B cell (primary cell): Measurements from ENCODE around the gene DEFB124. TPM values are rescaled to one million over a fixed set of nuclear protein-coding genes. Genes with fewer than 3 reads are reported as not detected.

Experiments used
- ATAC-seq: fragments of 200-7000 bp; cut with Tn5 transposase; one replicate; pipeline ENCODE4 v1.10.0; 2021; ENCODE audit warnings: low read depth, mild to moderate bottlenecking, moderate number of reproducible peaks, moderate library complexity
- CTCF ChIA-PET: fragments of 350-600 bp; sonication (Branson Sonifier 250); formaldehyde crosslinking; loops from one replicate; lab custom pipeline; 2021; ENCODE audit warnings: antibody characterized with exemption, inconsistent platforms; lab: Charles Lee
- POLR2A ChIA-PET: fragments of 350-600 bp; sonication (Branson Sonifier 250); formaldehyde crosslinking; loops from one replicate; lab custom pipeline; 2021; ENCODE audit warnings: antibody characterized with exemption; lab: Charles Lee
- DNase-seq: peaks from one replicate; pipeline ENCODE4 v3.0.0; 2013
- H2AFZ ChIP-seq: 2 replicates; pipeline ENCODE4 v1.6.1; 2012; ENCODE audit warnings: mild to moderate bottlenecking, low read depth, low read length; ENCODE audit not compliant: insufficient read depth, poor library complexity, severe bottlenecking
- H3K27ac ChIP-seq, 2 donors: 1 replicate in 1 of 2; 2 replicates in 1 of 2; pipeline ENCODE4 v1.5.1; 2012 to 2013; ENCODE audit warnings: low read length in 2 of 2, mild to moderate bottlenecking in 2 of 2, moderate library complexity in 1 of 2
- H3K27me3 ChIP-seq, 4 experiments: fragments of 200-600 bp in 1 of 4; sonication (generic) in 1 of 4; replicated peaks in 1 of 4; 1 replicate in 2 of 4; 2 replicates in 2 of 4; pipeline versions ENCODE4 v1.6.1 to v1.7.0; 2013 to 2016; ENCODE audit warnings: low read length in 3 of 4, mild to moderate bottlenecking in 2 of 4, mixed read lengths in 1 of 4, moderate library complexity in 1 of 4; ENCODE audit not compliant: insufficient read depth in 4 of 4, control insufficient read depth in 3 of 4; ENCODE audit errors: control extremely low read depth in 1 of 4
- H3K36me3 ChIP-seq, 2 experiments: replicated peaks in 1 of 2; 1 replicate in 1 of 2; 2 replicates in 1 of 2; pipeline versions ENCODE4 v1.6.1 to v1.7.1; 2013; ENCODE audit warnings: low read length in 1 of 2; ENCODE audit not compliant: insufficient read depth in 2 of 2, control insufficient read depth in 1 of 2; ENCODE audit errors: control extremely low read depth in 1 of 2, extremely low read depth in 1 of 2
- H3K4me1 ChIP-seq, 2 donors: fragments of 200-600 bp in 1 of 2; sonication (generic) in 1 of 2; 1 replicate in 1 of 2; 2 replicates in 1 of 2; pipeline versions ENCODE4 v1.5.1 to v1.6.1; 2013 to 2017; ENCODE audit warnings: low read length in 2 of 2; ENCODE audit not compliant: control insufficient read depth in 2 of 2, insufficient read depth in 2 of 2
- H3K4me2 ChIP-seq: replicated peaks from 2 replicates; pipeline ENCODE3; 2012; ENCODE audit warnings: mild to moderate bottlenecking, low read depth, low read length; ENCODE audit not compliant: poor library complexity, severe bottlenecking
- H3K4me3 ChIP-seq, 5 experiments: fragments of 200-600 bp in 1 of 5; sonication (generic) in 1 of 5; 1 replicate in 3 of 5; 2 replicates in 2 of 5; pipeline versions ENCODE4 v1.5.1 to v1.7.0; 2011 to 2016; ENCODE audit warnings: low read length in 4 of 5, mild to moderate bottlenecking in 4 of 5, low read depth in 2 of 5, control low read depth in 1 of 5, moderate library complexity in 1 of 5; ENCODE audit not compliant: insufficient read depth in 1 of 5; ENCODE audit errors: control extremely low read depth in 1 of 5, extremely low read depth in 1 of 5
- H3K79me2 ChIP-seq: fragments of 200-600 bp; sonication (generic); one replicate; pipeline ENCODE4 v1.6.0; 2016; ENCODE audit warnings: low read length; ENCODE audit not compliant: control insufficient read depth, insufficient read depth
- H3K9ac ChIP-seq: fragments of 200-600 bp; sonication (generic); 2 replicates; pipeline ENCODE4 v1.6.1; 2017; ENCODE audit warnings: mild to moderate bottlenecking, low read length, moderate library complexity
- H3K9me3 ChIP-seq, 3 donors: one replicate each; pipeline versions ENCODE4 v1.6.1 to v1.7.1; 2013; ENCODE audit warnings: low read length in 2 of 3; ENCODE audit not compliant: control insufficient read depth in 2 of 3, insufficient read depth in 1 of 3; ENCODE audit errors: control extremely low read depth in 1 of 3
- H4K20me1 ChIP-seq: 2 replicates; pipeline ENCODE4 v1.6.0; 2012; ENCODE audit warnings: mild to moderate bottlenecking, low read length; ENCODE audit not compliant: insufficient read depth, control insufficient read depth, poor library complexity, severe bottlenecking
- H3K27ac Mint-ChIP-seq: one replicate; pipeline ENCODE4 v1.8.0; 2021; ENCODE audit warnings: mixed read lengths
- H3K27me3 Mint-ChIP-seq: one replicate; pipeline ENCODE4 v1.8.0; 2021; ENCODE audit warnings: mixed read lengths
- H3K4me1 Mint-ChIP-seq: one replicate; pipeline ENCODE4 v1.8.0; 2021; ENCODE audit warnings: mixed read lengths
- H3K4me3 Mint-ChIP-seq: one replicate; pipeline ENCODE4 v1.8.0; 2021; ENCODE audit warnings: mixed read lengths
- H3K9me3 Mint-ChIP-seq: one replicate; pipeline ENCODE4 v1.8.0; 2022; ENCODE audit warnings: mixed read lengths; ENCODE audit not compliant: insufficient read depth
- CTCF ChIP-seq: fragments of 200-600 bp; IDR thresholded peaks from one replicate; pipeline ENCODE4 v1.8.0; 2022; ENCODE audit warnings: antibody characterized with exemption, mild to moderate bottlenecking
- WGBS: methylation state at CpG from one replicate; pipeline ENCODE4 v1.1.5; 2013; ENCODE audit warnings: missing lambda C conversion rate; ENCODE audit not compliant: insufficient coverage; 5-methylcytosine and 5-hydroxymethylcytosine counted together
- intact Hi-C: fragments of 100-400 bp; cut with micrococcal nuclease; formaldehyde crosslinking; loops from one replicate; pipeline ENCODE4 v1.10.0; 2022
- polyA plus RNA-seq: library from polyadenylated mRNA; depleted of rRNA; stranded (reverse); fragments of >200 nt; gene quantifications from 2 replicates; pipeline ENCODE4 v1.2.3, GENCODE V29; 2012
- total RNA-seq, 2 donors: library from RNA; stranded (reverse); fragments of 120-200 nt in 1 of 2; gene quantifications; 1 replicate in 1 of 2; 2 replicates in 1 of 2; pipeline versions ENCODE4 v1.2.3 to v1.2.4, GENCODE V29; 2013 to 2022

The DEFB124 gene
- total and polyA plus RNA-seq, 2 donors (not counting 1 experiment from before 2014, with no cell fraction given) = not detected

DNA sequence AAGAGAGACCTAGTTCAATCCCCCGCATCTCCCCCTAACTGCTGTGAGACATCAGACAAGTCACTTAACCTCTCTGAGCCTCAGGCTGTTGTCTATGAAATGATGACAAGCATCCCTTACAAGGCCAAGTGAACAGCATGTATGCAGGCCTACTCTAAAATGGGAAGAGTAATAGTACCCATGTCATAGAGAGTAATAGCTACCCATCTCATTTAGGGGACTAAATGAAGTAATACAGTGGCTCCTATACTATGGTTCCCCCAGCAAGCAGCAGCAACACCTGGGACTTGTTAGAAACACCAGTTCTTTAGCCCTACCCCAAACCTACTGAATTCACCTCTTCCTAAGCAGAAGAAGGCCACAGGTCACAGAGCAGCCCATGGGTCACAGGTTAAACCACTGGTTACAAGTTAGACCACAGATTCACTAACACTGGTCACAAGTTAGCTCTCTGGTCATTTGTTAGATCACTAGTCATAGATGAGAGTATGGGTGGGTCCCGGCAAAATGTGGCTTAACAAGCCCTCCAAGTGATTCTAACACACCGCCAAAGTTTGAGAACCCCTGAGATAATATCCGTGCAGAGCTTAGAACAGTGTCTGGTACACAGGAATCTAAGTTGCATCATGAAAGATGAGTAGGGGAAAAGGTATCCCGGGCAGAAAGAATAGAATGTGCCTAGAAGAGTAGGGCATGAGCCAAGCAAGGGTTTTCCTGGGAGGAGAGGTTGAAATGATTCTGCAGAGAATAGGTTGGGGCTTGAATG lies 1.4 kb downstream of the DEFB124 start:
- Mint-ChIP-seq H3K27me3 (peaks cover 44% of the 10 kb centered on the region), H3K4me1 (peaks cover 24% of the 10 kb centered on the region), H3K27ac (no peak overlapping the region), H3K4me3 (no peak overlapping the region), H3K9me3 (no peaks in the 10 kb centered on the region)
- Histone ChIP-seq H3K27me3 (peaks cover 0 to 35% (median 11%) of the 10 kb centered on the region in 4 experiments), H3K4me2 (no peak overlapping the region), H3K27ac (no peak overlapping the region), H4K20me1 (no peaks in the 10 kb centered on the region), H3K4me1 (peaks cover 23 to 24% of the 10 kb centered on the region in 2 donors), H3K9ac (no peak overlapping the region), H3K4me3 (no peak overlapping the region), H3K36me3 (no peaks in the 10 kb centered on the region), H3K79me2 (no peaks in the 10 kb centered on the region), H2AFZ (no peak overlapping the region), H3K9me3 (peaks cover 0 to 5% (median 0%) of the 10 kb centered on the region in 3 donors)
- intact Hi-C loops = no loop called here
- DNase-seq (no peak), ATAC-seq (no peak)
- CTCF ChIA-PET = interaction anchor here (1.5 to 3.5 kb wide), 2 partner anchors 13 to 30 kb away, joined by 4 to 14 read pairs; no protein-coding TSS in a partner anchor
- no peak for TF ChIP-seq CTCF
- POLR2A ChIA-PET = no interaction called here
- WGBS = 84% methylated on average over 4 of the region's 5 CpGs
